Mesenchymal stem cell (in vitro differentiated cells and primary cell): ENCODE measurements around the gene C16orf95.
A peak's percentile ranks its signal among the peaks of the same experiment; 100 is the strongest.

ENCODE experiments used
- DNase-seq: peaks from one replicate; pipeline ENCODE4 v3.0.0-alpha.2; 2013
- H2AFZ ChIP-seq: one replicate; pipeline ENCODE4 v1.6.1; 2013; ENCODE audit warnings: low read depth, mild to moderate bottlenecking, control low read depth, inconsistent platforms, low read length, moderate library complexity
- H2AK5ac ChIP-seq: 2 replicates; pipeline ENCODE4 v1.6.1; 2013; ENCODE audit warnings: low read length, moderate library complexity, mild to moderate bottlenecking, inconsistent platforms; ENCODE audit not compliant: severe bottlenecking
- H2BK120ac ChIP-seq: one replicate; pipeline ENCODE4 v1.6.1; 2013; ENCODE audit warnings: low read depth, mild to moderate bottlenecking, inconsistent platforms, low read length, moderate library complexity
- H2BK12ac ChIP-seq, 2 experiments: one replicate each; pipeline ENCODE4 v1.6.1; 2013; ENCODE audit warnings: inconsistent platforms in 2 of 2, low read length in 2 of 2, mild to moderate bottlenecking in 2 of 2, moderate library complexity in 2 of 2, control low read depth in 1 of 2
- H2BK15ac ChIP-seq: one replicate; pipeline ENCODE4 v1.6.1; 2013; ENCODE audit warnings: mild to moderate bottlenecking, low read depth, inconsistent platforms; ENCODE audit not compliant: poor library complexity, severe bottlenecking
- H2BK5ac ChIP-seq: 2 replicates; pipeline ENCODE4 v1.6.1; 2013; ENCODE audit warnings: low read depth, mild to moderate bottlenecking, low read length, control low read depth, inconsistent platforms; ENCODE audit not compliant: poor library complexity, severe bottlenecking
- H3K14ac ChIP-seq, 2 experiments: one replicate each; pipeline ENCODE4 v1.6.1; 2013; ENCODE audit warnings: inconsistent platforms in 2 of 2, low read length in 2 of 2, control low read depth in 1 of 2, mild to moderate bottlenecking in 1 of 2, moderate library complexity in 1 of 2
- H3K18ac ChIP-seq, 2 experiments: one replicate each; pipeline ENCODE4 v1.6.1; 2013; ENCODE audit warnings: inconsistent platforms in 2 of 2, low read length in 2 of 2, control low read depth in 1 of 2, low read depth in 1 of 2, mild to moderate bottlenecking in 1 of 2
- H3K23ac ChIP-seq, 2 experiments: one replicate each; pipeline ENCODE4 v1.6.1; 2013; ENCODE audit warnings: inconsistent platforms in 2 of 2, low read length in 2 of 2, mild to moderate bottlenecking in 2 of 2, moderate library complexity in 2 of 2, control low read depth in 1 of 2
- H3K27ac ChIP-seq: 2 replicates; pipeline ENCODE4 v1.5.1; 2013; ENCODE audit warnings: mild to moderate bottlenecking, moderate library complexity, low read length, control low read depth, inconsistent platforms; ENCODE audit not compliant: poor library complexity, severe bottlenecking
- H3K27me3 ChIP-seq, 2 experiments: 2 replicates each; pipeline versions ENCODE4 v1.6.1 to v1.7.0; 2013; ENCODE audit warnings: low read length in 2 of 2, mild to moderate bottlenecking in 2 of 2, moderate library complexity in 2 of 2, control low read depth in 1 of 2, inconsistent platforms in 1 of 2; ENCODE audit not compliant: control insufficient read depth in 1 of 2, insufficient read depth in 1 of 2
- H3K36me3 ChIP-seq, 2 experiments: 2 replicates each; pipeline versions ENCODE4 v1.6.1 to v1.7.0; 2013; ENCODE audit warnings: low read length in 2 of 2, control low read depth in 1 of 2, inconsistent platforms in 1 of 2, low read depth in 1 of 2, mild to moderate bottlenecking in 1 of 2; ENCODE audit not compliant: insufficient read depth in 2 of 2, control insufficient read depth in 1 of 2
- H3K4ac ChIP-seq, 2 experiments: one replicate each; pipeline ENCODE4 v1.6.1; 2013; ENCODE audit warnings: inconsistent platforms in 2 of 2, low read length in 2 of 2, mild to moderate bottlenecking in 2 of 2, moderate library complexity in 2 of 2, control low read depth in 1 of 2, low read depth in 1 of 2
- H3K4me1 ChIP-seq: 2 replicates; pipeline ENCODE4 v1.6.1; 2013; ENCODE audit warnings: low read depth, low read length, control low read depth; ENCODE audit not compliant: control insufficient read depth, insufficient read depth
- H3K4me2 ChIP-seq: 2 replicates; pipeline ENCODE4 v1.6.1; 2013; ENCODE audit warnings: low read length, mild to moderate bottlenecking, inconsistent platforms; ENCODE audit not compliant: poor library complexity, severe bottlenecking
- H3K4me3 ChIP-seq, 2 experiments: 2 replicates each; pipeline versions ENCODE4 v1.5.1 to v1.7.0; 2013; ENCODE audit warnings: low read length in 2 of 2, mild to moderate bottlenecking in 2 of 2, control low read depth in 1 of 2, low read depth in 1 of 2; ENCODE audit not compliant: insufficient read depth in 1 of 2
- H3K79me1 ChIP-seq: replicated peaks from 2 replicates; pipeline ENCODE4 v1.6.1; 2013; ENCODE audit warnings: mild to moderate bottlenecking, control low read depth, low read length, inconsistent platforms; ENCODE audit not compliant: poor library complexity, severe bottlenecking
- H3K9ac ChIP-seq: 2 replicates; pipeline ENCODE4 v1.7.0; 2013; ENCODE audit warnings: mild to moderate bottlenecking, low read length, moderate library complexity
- H3K9me3 ChIP-seq: 2 replicates; pipeline ENCODE4 v1.7.0; 2013; ENCODE audit warnings: mild to moderate bottlenecking, low read length; ENCODE audit not compliant: control insufficient read depth
- H4K8ac ChIP-seq: one replicate; pipeline ENCODE4 v1.6.1; 2013; ENCODE audit warnings: inconsistent platforms, mild to moderate bottlenecking, low read length, moderate library complexity
- H4K91ac ChIP-seq: one replicate; pipeline ENCODE4 v1.6.1; 2013; ENCODE audit warnings: mild to moderate bottlenecking, low read length, inconsistent platforms
- WGBS: methylation state at CpG from one replicate; pipeline ENCODE4 v1.1.7; 2013; ENCODE audit warnings: mixed read lengths; 5-methylcytosine and 5-hydroxymethylcytosine counted together

C16orf95 gene

GRCh38 chr16:87321336-87322107, 4.3 kb upstream of the C16orf95 start:
- Histone ChIP-seq H3K36me3 (peaks cover 31 to 35% of the 10 kb centered on the region in 2 experiments), H3K23ac (no peak overlapping the region), H3K4me3 (no peak overlapping the region), H3K27ac (no peak overlapping the region), H3K9me3 (no peaks in the 10 kb centered on the region), H3K4ac (no peak overlapping the region), H2BK15ac (no peak overlapping the region), H2BK5ac (no peak overlapping the region), H4K8ac (no peak overlapping the region), H3K14ac (no peak overlapping the region), H3K4me1 (peaks cover 20% of the 10 kb centered on the region), H4K91ac (no peak overlapping the region), H3K4me2 (no peak overlapping the region), H3K9ac (no peak overlapping the region), H3K27me3 (no peaks in the 10 kb centered on the region), H2AK5ac (no peak overlapping the region), H3K79me1 (peaks cover 32% of the 10 kb centered on the region), H2AFZ (no peak overlapping the region), H3K18ac (no peak overlapping the region), H2BK120ac (no peak overlapping the region), H2BK12ac (no peak overlapping the region)
- WGBS, result 93% methylated on average over 20 of the region's 20 CpGs
- DNase-seq, result no peak

DNA sequence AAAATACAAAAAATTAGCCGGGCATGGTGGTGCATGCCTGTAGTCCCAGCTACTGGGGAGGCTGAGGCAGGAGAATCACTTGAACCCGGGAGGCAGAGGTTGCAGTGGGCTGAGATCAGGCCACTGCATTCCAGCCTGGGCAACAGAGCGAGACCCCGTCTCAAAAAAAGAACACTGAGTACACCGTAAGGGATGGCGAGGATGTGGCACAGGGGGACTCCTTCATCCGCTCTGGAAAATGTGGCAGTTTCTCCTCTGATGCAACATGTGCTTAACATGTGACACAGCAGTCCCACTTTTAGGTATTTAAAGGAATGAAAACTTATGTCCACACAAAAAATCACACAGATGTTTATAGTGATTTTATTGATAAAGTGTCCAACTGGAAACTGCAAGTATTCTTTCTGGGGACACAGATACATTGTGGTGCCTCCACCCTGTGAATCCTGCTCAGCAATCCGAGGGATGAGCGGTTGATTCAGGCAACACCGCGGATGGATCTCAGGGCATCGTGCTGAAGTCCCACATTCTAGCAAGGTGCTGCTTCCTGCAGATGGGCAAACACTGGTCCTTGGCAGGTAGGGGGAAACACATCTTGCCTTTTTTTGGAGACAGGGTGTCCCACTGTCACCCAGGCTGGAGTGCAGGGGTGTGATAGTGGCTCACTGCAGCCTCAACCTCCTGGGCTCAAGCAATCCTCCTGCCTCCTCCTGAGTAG, 3.5 kb upstream of the C16orf95 start:
- H2AFZ ChIP-seq, result no peak overlapping the region
- H3K4me1 ChIP-seq, result peaks cover 20% of the 10 kb centered on the region
- no peak overlapping the region for H2AK5ac ChIP-seq
- no peak overlapping the region for H2BK5ac ChIP-seq
- H3K4ac ChIP-seq, result no peak overlapping the region
- peaks cover 33% of the 10 kb centered on the region for H3K79me1 ChIP-seq
- H4K91ac ChIP-seq, result no peak overlapping the region
- H2BK12ac ChIP-seq, result no peak overlapping the region
- H3K9ac ChIP-seq, result no peak overlapping the region
- peaks cover 31 to 32% of the 10 kb centered on the region in 2 experiments for H3K36me3 ChIP-seq
- no peaks in the 10 kb centered on the region for H3K9me3 ChIP-seq
- no peak overlapping the region for H3K14ac ChIP-seq
- H4K8ac ChIP-seq, result no peak overlapping the region
- H3K4me3 ChIP-seq, result no peak overlapping the region
- H2BK15ac ChIP-seq, result no peak overlapping the region
- H3K23ac ChIP-seq, result no peak overlapping the region
- H3K27ac ChIP-seq, result no peak overlapping the region
- no peak overlapping the region for H2BK120ac ChIP-seq
- H3K18ac ChIP-seq, result no peak overlapping the region
- WGBS, result 92% methylated on average over 11 of the region's 12 CpGs
- H3K27me3 ChIP-seq, result no peaks in the 10 kb centered on the region
- no peak for DNase-seq
- no peak overlapping the region for H3K4me2 ChIP-seq

GRCh38 chr16:87319997-87320491, 2.9 kb upstream of the C16orf95 start:
- Histone ChIP-seq H3K18ac (no peak overlapping the region), H2BK12ac (no peak overlapping the region), H3K4ac (no peak overlapping the region), H2BK15ac (no peak overlapping the region), H2BK120ac (no peak overlapping the region), H4K91ac (peak overlapping the region; percentile 52), H3K23ac (no peak overlapping the region), H3K4me3 (peak overlapping the region in 1 of 2 experiments; percentile 17), H2BK5ac (no peak overlapping the region), H3K4me1 (peaks cover 16% of the 10 kb centered on the region), H3K27me3 (no peaks in the 10 kb centered on the region), H4K8ac (no peak overlapping the region), H3K36me3 (peaks cover 28 to 31% of the 10 kb centered on the region in 2 experiments), H3K4me2 (no peak overlapping the region), H3K79me1 (peaks cover 29% of the 10 kb centered on the region), H3K9me3 (no peaks in the 10 kb centered on the region), H3K14ac (no peak overlapping the region), H2AFZ (no peak overlapping the region), H3K27ac (no peak overlapping the region), H3K9ac (no peak overlapping the region), H2AK5ac (no peak overlapping the region)
- DNase-seq, result no peak
- 97% methylated on average over 7 of the region's 7 CpGs for WGBS

DNA sequence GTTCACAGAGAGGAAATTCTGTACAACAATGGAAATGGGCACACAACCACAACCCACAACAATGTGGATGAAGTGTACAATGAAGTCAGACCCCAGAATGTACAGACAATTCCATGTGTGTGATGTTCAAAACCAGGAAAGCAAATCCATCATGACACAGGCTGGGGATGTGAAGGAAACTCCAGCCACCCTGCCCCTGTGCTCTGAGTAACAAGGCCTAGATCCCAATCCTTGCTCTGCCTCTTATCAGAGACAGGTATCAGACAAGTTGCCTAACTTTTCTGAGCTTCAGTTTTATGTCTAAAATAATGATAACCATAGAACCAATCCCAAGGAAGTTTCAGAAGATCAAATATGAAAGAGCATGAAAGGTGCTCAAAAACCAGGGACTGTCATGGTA, 1.8 kb upstream of the C16orf95 start:
- Histone ChIP-seq H2AFZ (no peak overlapping the region), H3K4ac (no peak overlapping the region), H3K36me3 (peaks cover 24 to 34% of the 10 kb centered on the region in 2 experiments), H3K14ac (no peak overlapping the region), H4K91ac (no peak overlapping the region), H2BK120ac (no peak overlapping the region), H3K23ac (no peak overlapping the region), H4K8ac (no peak overlapping the region), H3K4me2 (no peak overlapping the region), H2BK12ac (no peak overlapping the region), H3K4me1 (peaks cover 8% of the 10 kb centered on the region), H3K9ac (peak overlapping the region; percentile 98), H2AK5ac (no peak overlapping the region), H3K9me3 (no peaks in the 10 kb centered on the region), H3K27ac (no peak overlapping the region), H3K27me3 (no peaks in the 10 kb centered on the region), H2BK5ac (no peak overlapping the region), H3K18ac (no peak overlapping the region), H3K4me3 (no peak overlapping the region), H2BK15ac (no peak overlapping the region), H3K79me1 (peaks cover 20% of the 10 kb centered on the region)
- no peak for DNase-seq
